ENCODE results near the gene KHDRBS1. TPM values are rescaled to one million over a fixed set of nuclear protein-coding genes. Genes with fewer than 3 reads are reported as not detected.

The KHDRBS1 gene
- polyA plus RNA-seq, 1 donor from 2014 or later = 214 TPM

DNA sequence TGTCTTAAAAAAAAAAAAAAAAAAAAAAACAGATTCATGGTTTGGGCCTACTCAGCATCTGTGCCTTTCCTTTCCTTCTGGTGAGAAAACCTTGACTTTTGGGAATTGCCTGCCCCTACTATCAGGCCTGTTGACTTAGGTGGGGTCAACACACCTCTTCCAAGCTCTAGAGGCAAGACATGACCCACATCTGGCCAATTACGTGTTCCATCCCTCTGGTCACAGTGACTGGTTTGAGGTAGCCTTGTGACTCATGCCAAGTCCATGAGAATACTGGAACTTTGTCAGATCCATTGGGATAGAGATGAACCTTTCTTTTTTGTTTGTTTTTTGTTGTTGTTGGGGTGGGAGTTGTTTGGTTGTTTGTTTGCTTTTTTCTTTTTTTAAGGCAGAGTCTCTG is 37.3 kb upstream of the KHDRBS1 start:
- Histone ChIP-seq H4K20me1 (ENCODE audit: insufficient read depth) (no peaks in the 10 kb centered on the region), H3K27me3 (ENCODE audit: insufficient read depth, low read depth, low read length) (no peaks in the 10 kb centered on the region), H3K79me2 (replicated peaks; ENCODE audit: insufficient read depth, low read length) (no peaks in the 10 kb centered on the region), H3K4me2 (ENCODE audit: low read length) (no peak overlapping the region), H3F3A (ENCODE audit: insufficient read depth, low read length, poor library complexity, severe bottlenecking) (no peaks in the 10 kb centered on the region), H3K4me3 (ENCODE audit: low read length) (no peak overlapping the region), H3K36me3 (ENCODE audit: insufficient read depth, low read length) (no peaks in the 10 kb centered on the region), H2AFZ (ENCODE audit: low read depth, low read length) (no peak overlapping the region), H3K27ac (ENCODE audit: low read length) (no peak overlapping the region), H3K9ac (ENCODE audit: low read length) (no peak overlapping the region), H3K9me3 (ENCODE audit: low read length) (no peaks in the 10 kb centered on the region), H3K9me2 (ENCODE audit: insufficient read depth, low read length) (no peaks in the 10 kb centered on the region)
- TF ChIP-seq TAF1 (IDR thresholded peaks at IDR 0.05; ENCODE audit: low read depth) (no peak), EP300 (conservative IDR thresholded peaks at IDR 0.05; ENCODE audit: poor library complexity, severe bottlenecking) (no peak), POLR2AphosphoS5 (IDR thresholded peaks at IDR 0.05) (no peak)

DNA sequence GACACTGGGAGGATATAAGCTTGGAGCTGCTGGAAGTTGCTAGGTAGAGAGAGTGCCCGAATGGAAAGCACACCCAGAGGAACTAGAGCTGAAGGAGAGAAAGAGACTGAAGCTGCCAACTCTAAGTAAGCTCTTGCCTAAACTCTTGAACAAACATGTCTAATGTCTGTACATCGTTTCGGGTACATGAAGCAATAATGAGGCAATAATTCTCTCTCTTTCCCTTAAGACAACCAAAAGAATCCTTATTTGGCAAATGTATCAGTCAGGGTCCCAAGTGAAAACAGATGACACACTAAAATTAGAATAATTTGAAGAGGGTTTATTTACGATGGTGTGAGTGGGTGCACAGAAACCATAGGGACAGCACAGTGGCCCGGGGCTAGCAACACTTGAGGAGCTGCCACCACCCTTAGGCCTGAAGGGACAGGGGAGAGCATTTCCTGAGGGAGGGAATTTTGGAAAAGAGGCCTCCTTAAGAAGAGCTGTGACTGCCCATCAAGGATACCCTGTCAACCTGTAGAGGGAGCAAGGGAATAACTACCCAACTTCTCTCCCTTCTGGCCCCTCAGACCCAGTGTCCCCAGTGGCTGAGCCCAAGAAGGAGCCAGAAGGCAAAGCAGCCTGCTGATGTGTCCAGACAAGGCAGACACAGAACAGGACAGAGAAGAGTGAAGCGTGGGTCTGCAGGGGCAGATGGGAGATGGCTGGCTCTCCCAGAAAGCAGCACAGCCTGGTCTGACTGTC is 36.1 kb upstream of the KHDRBS1 start:
- Histone ChIP-seq H3K4me2 (ENCODE audit: low read length) (no peak overlapping the region), H3K36me3 (ENCODE audit: insufficient read depth, low read length) (no peaks in the 10 kb centered on the region), H3K9ac (ENCODE audit: low read length) (no peak overlapping the region), H3K4me3 (ENCODE audit: low read length) (no peak overlapping the region), H3F3A (ENCODE audit: insufficient read depth, low read length, poor library complexity, severe bottlenecking) (no peaks in the 10 kb centered on the region), H3K27ac (ENCODE audit: low read length) (no peak overlapping the region), H2AFZ (ENCODE audit: low read depth, low read length) (no peak overlapping the region), H3K9me2 (ENCODE audit: insufficient read depth, low read length) (no peaks in the 10 kb centered on the region), H3K79me2 (replicated peaks; ENCODE audit: insufficient read depth, low read length) (no peaks in the 10 kb centered on the region), H4K20me1 (ENCODE audit: insufficient read depth) (no peaks in the 10 kb centered on the region), H3K27me3 (ENCODE audit: insufficient read depth, low read depth, low read length) (no peaks in the 10 kb centered on the region), H3K9me3 (ENCODE audit: low read length) (no peaks in the 10 kb centered on the region)
- TF ChIP-seq EP300 (conservative IDR thresholded peaks at IDR 0.05; ENCODE audit: poor library complexity, severe bottlenecking) (no peak), TAF1 (IDR thresholded peaks at IDR 0.05; ENCODE audit: low read depth) (no peak), POLR2AphosphoS5 (IDR thresholded peaks at IDR 0.05) (no peak), RAD21 (conservative IDR thresholded peaks at IDR 0.05) (no peak), EZH2 (IDR thresholded peaks at IDR 0.05; ENCODE audit: borderline replicate concordance, insufficient read depth, low read length, poor library complexity, severe bottlenecking) (no peak), SMC3 (conservative IDR thresholded peaks at IDR 0.05; ENCODE audit: poor library complexity) (no peak), MXI1 (conservative IDR thresholded peaks at IDR 0.05; ENCODE audit: poor library complexity, severe bottlenecking) (no peak)
- TF ChIP-seq, protein P1, sequence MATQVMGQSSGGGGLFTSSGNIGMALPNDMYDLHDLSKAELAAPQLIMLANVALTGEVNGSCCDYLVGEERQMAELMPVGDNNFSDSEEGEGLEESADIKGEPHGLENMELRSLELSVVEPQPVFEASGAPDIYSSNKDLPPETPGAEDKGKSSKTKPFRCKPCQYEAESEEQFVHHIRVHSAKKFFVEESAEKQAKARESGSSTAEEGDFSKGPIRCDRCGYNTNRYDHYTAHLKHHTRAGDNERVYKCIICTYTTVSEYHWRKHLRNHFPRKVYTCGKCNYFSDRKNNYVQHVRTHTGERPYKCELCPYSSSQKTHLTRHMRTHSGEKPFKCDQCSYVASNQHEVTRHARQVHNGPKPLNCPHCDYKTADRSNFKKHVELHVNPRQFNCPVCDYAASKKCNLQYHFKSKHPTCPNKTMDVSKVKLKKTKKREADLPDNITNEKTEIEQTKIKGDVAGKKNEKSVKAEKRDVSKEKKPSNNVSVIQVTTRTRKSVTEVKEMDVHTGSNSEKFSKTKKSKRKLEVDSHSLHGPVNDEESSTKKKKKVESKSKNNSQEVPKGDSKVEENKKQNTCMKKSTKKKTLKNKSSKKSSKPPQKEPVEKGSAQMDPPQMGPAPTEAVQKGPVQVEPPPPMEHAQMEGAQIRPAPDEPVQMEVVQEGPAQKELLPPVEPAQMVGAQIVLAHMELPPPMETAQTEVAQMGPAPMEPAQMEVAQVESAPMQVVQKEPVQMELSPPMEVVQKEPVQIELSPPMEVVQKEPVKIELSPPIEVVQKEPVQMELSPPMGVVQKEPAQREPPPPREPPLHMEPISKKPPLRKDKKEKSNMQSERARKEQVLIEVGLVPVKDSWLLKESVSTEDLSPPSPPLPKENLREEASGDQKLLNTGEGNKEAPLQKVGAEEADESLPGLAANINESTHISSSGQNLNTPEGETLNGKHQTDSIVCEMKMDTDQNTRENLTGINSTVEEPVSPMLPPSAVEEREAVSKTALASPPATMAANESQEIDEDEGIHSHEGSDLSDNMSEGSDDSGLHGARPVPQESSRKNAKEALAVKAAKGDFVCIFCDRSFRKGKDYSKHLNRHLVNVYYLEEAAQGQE (IDR thresholded peaks at IDR 0.05; ENCODE audit: borderline replicate concordance) = no peak
- TF ChIP-seq, protein P2, sequence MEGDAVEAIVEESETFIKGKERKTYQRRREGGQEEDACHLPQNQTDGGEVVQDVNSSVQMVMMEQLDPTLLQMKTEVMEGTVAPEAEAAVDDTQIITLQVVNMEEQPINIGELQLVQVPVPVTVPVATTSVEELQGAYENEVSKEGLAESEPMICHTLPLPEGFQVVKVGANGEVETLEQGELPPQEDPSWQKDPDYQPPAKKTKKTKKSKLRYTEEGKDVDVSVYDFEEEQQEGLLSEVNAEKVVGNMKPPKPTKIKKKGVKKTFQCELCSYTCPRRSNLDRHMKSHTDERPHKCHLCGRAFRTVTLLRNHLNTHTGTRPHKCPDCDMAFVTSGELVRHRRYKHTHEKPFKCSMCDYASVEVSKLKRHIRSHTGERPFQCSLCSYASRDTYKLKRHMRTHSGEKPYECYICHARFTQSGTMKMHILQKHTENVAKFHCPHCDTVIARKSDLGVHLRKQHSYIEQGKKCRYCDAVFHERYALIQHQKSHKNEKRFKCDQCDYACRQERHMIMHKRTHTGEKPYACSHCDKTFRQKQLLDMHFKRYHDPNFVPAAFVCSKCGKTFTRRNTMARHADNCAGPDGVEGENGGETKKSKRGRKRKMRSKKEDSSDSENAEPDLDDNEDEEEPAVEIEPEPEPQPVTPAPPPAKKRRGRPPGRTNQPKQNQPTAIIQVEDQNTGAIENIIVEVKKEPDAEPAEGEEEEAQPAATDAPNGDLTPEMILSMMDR (IDR thresholded peaks at IDR 0.05; ENCODE audit: poor library complexity, severe bottlenecking) = no peak

Measured in neural cell (in vitro differentiated cells).